ENCODE results near the gene PAX5.

- TF ChIP-seq CTCF (IDR thresholded peaks at IDR 0.05) = no peak
- TF ChIP-seq POLR2A (IDR thresholded peaks at IDR 0.05) = no peak
These were observed 128.7 kb downstream of the PAX5 start for GRCh38 chr9:36905101-36906066.

All from uterus (tissue), 2 donors.